GM10266 (cell line): ENCODE data around the gene DERA.
"Not testable (repeated sequence)": the region's sequence is repeated elsewhere in the genome, so short reads cannot be mapped to it uniquely, and the experiment has no call there.

ENCODE experiments used
- DNase-seq: peaks from one replicate; pipeline ENCODE4 v3.0.0; 2012; ENCODE audit errors: extremely low spot score
- CTCF ChIP-seq: IDR thresholded peaks from 2 replicates; pipeline ENCODE4 v1.5.1; 2012; ENCODE audit warnings: mild to moderate bottlenecking, low read depth; ENCODE audit not compliant: control insufficient read depth, insufficient read depth; ENCODE audit errors: missing control alignments

Gene DERA

DNA sequence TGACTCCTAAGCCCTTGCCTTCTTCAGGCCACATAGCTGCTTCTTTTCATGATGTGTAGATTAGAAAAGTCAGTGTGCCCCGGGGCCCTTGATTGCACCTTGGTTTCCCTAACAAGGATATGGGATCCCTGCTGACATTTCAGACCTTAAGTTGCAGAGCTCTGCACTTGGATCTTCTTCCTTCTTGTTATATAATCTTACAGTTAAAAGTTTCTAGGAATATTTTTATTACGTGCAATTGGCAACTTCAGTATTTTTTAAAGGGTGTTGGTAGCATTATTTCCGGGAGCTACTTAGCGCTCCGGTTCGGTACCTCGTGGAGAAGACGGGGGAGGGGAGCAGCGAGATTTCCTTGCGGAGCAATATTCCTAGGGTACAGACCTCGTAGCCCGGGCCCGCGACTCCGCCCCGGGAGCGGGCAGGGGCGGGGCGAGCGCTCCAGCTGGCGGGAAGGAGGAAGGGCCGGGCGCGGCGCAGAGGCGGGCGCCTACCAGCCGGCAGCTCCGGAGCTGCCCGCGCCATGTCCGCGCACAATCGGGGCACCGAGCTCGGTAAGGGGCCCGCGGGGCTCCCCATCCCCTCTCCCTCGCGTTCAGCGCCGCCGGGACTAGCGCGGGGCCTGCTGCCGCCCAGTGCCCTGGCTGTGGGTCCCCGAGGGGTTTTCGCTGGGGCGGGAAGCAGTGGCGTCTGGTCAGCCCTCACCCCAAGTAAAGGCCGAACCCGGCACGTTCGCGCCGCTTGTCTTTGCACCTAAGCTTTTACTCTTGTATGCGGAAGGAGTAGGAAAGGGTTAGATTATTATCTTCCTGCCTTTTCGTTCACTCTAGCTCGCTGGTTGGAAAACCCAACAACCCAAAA, at the start of gene DERA:
Gene DERA, plus strand, starts transcription at position 469 of the 858 bp plus-strand sequence. Its CDS starts 52 bp downstream, at position 521.
- TF ChIP-seq CTCF, result no peak
- DNase-seq, result peak; percentile 66

- TF ChIP-seq CTCF, result no peak
- no peak for DNase-seq
Observed at GRCh38 chr12:15861404-15861803, 49.7 kb upstream of the DERA start.

DNA sequence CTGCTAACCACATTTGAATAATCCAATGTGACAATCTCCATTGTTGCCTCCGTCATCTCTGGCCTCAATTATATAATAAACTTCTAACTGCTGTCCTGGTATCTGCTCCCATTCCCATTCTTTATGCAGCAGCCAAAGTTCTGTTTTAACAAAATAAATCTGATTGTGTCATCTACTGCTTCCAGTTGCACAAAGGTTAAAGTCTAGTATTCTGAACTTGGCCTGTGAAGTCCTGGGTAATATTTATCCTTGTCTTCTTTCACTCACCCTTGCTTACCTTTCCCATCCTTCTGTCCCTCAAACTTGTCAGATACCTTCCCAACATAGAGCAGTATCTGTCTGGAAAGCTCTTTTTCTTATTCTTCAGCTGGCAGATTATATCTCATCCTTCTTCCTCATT, 48.3 kb upstream of the DERA start:
- TF ChIP-seq CTCF, result no peak
- DNase-seq, result no peak

DNA sequence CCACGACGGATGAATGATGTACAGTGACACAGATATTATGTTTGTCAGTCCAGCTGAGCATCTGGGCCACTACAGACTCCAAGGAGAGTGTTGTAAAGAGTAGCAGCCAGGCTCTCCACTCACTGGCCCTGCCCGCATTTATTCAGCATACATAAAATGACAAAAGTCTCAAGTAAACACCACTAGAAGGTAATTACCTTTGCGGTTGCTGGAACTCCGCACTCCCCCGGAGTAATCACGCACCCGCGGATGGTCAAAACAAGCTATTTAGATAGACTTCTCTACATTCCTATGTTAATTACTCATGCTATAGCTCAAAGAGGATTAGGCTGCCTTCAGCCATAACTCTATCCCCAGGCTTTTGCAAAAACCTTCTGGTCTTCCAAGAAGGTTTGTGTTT, 47.8 kb upstream of the DERA start:
- DNase-seq, result no peak
- no peak for TF ChIP-seq CTCF

DNA sequence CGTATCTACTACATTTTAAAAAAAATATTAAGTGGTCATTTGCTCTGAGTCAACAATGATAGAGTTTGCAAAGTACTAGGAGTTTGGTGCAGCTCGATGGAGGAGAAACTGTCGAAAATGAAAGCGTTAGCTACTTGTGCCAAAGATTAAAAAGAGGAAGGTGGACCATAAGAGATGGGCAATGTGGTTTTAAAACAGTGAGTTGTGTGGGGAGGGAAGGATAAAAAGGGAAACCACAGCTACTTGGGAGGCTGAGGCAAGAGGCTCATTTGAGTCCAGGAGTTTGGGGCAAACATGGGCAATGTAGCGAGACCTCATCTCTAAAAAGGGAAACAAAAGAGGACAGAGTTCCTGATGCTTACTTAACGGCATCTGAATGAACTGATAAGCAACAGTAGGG, 47.1 kb upstream of the DERA start:
- DNase-seq, result no peak
- no peak for TF ChIP-seq CTCF

- no peak for TF ChIP-seq CTCF
- no peak for DNase-seq
Observed at GRCh38 chr12:15868186-15868585, 42.9 kb upstream of the DERA start.

DNA sequence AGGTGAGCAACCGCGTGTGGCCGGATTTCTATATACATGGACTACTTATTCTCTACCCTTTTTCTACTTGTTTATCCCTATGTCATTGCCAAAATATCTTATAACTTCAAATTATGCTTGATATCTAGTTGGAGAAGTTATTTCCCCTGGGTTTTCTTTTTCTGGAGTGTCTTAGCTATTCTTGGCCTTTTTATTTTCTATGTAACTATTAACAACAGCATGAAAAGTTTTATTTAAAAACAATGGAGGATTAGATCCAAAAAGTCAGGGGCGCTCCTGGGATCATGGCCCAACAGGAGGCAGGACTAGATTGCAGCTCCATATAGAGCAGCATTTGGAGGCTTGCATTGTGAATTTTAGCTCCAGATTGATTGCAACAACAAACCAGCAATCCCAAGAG, 37.6 kb upstream of the DERA start:
- TF ChIP-seq CTCF, result no peak
- DNase-seq, result no peak

DNA sequence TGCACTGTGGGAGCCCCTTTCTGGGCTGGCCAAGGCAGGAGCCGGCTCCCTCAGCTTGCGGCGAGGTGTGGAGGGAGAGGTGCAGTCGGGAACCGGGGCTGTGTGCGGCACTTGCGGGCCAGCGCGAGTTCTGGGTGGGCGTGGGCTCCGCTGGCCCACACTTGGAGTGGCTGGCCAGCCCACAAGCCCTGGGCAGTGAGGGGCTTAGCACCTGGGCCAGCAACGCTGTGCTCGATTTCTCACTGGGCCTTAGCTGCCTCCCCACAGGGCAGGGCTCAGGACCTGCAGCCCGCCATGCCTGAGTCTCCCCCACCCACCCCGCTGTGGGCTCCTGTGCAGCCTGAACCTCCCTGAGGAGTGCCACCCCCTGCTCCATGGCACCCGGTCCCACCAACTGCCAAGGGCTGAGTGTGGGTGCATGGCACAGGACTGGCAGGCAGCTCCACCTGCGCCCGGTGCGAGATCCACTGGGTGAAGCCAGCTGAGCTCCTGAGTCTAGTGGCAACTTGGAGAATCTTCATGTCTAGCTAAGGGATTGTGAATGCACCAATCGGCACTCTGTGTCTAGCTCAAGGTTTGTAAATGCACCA, 36.5 kb upstream of the DERA start:
- not testable (repeated sequence) for DNase-seq
